ENCODE results near the gene SLC29A3.

Gene SLC29A3

GRCh38 chr10:71283876-71284275 is 35.2 kb upstream of the SLC29A3 start:
- no peak overlapping the region for H3K4me3 ChIP-seq (ENCODE audit: low read depth, low read length)
- TF ChIP-seq CTCF (IDR thresholded peaks at IDR 0.05; ENCODE audit: insufficient read depth, low read length, missing control alignments) = no peak
- ChIA-PET CTCF (interaction anchor here (1.0 to 11.3 kb wide), 12 partner anchors 9 to 393 kb away, joined by 3 to 152 read pairs (median 8); no protein-coding TSS in a partner anchor), POLR2A (interaction anchor here (1.1 kb wide), 1 partner anchor 361 kb away, joined by 6 read pairs; no protein-coding TSS in a partner anchor)
- DNase-seq (ENCODE audit: low read depth, low spot score) = no peak

GRCh38 chr10:71284544-71285179 is 34.4 kb upstream of the SLC29A3 start:
- CTCF ChIA-PET = interaction anchor here (0.7 to 11.3 kb wide), 30 partner anchors 9 to 394 kb away, joined by 3 to 152 read pairs (median 4); partner anchors contain the start of gene UNC5B
- no peak for TF ChIP-seq CTCF (IDR thresholded peaks at IDR 0.05; ENCODE audit: insufficient read depth, low read length, missing control alignments)
- POLR2A ChIA-PET = interaction anchor here (1.1 kb wide), 1 partner anchor 362 kb away, joined by 6 read pairs; no protein-coding TSS in a partner anchor
- no peak overlapping the region for H3K4me3 ChIP-seq (ENCODE audit: low read depth, low read length)
- DNase-seq (ENCODE audit: low read depth, low spot score) = no peak

- no peak for DNase-seq (ENCODE audit: low read depth, low spot score)
- H3K4me3 ChIP-seq (ENCODE audit: low read depth, low read length) = no peak overlapping the region
- POLR2A ChIA-PET = no interaction called here
- TF ChIP-seq CTCF (IDR thresholded peaks at IDR 0.05; ENCODE audit: insufficient read depth, low read length, missing control alignments) = peak; percentile 77
- CTCF ChIA-PET = interaction anchor here (0.7 to 11.3 kb wide), 28 partner anchors 8 to 394 kb away, joined by 3 to 152 read pairs (median 4); no protein-coding TSS in a partner anchor
Measured at GRCh38 chr10:71285180-71285545, 33.9 kb upstream of the SLC29A3 start.

- H3K4me3 ChIP-seq (ENCODE audit: low read depth, low read length) = no peak overlapping the region
- no peak for TF ChIP-seq CTCF (IDR thresholded peaks at IDR 0.05; ENCODE audit: insufficient read depth, low read length, missing control alignments)
- CTCF ChIA-PET = interaction anchor here (0.8 to 11.3 kb wide), 19 partner anchors 7 to 383 kb away, joined by 3 to 152 read pairs (median 5); no protein-coding TSS in a partner anchor
- DNase-seq (ENCODE audit: low read depth, low spot score) = no peak
- POLR2A ChIA-PET = no interaction called here
Measured at GRCh38 chr10:71285986-71286385, 33.1 kb upstream of the SLC29A3 start.

- CTCF ChIA-PET = interaction anchor here (0.9 to 11.3 kb wide), 10 partner anchors 8 to 383 kb away, joined by 3 to 152 read pairs (median 6); no protein-coding TSS in a partner anchor
- H3K4me3 ChIP-seq (ENCODE audit: low read depth, low read length) = no peak overlapping the region
- no peak for TF ChIP-seq CTCF (IDR thresholded peaks at IDR 0.05; ENCODE audit: insufficient read depth, low read length, missing control alignments)
- no peak for DNase-seq (ENCODE audit: low read depth, low spot score)
- POLR2A ChIA-PET = no interaction called here
Measured at GRCh38 chr10:71286521-71287294, 32.4 kb upstream of the SLC29A3 start.

- H3K4me3 ChIP-seq (ENCODE audit: low read depth, low read length) = no peak overlapping the region
- TF ChIP-seq CTCF (IDR thresholded peaks at IDR 0.05; ENCODE audit: insufficient read depth, low read length, missing control alignments) = no peak
- POLR2A ChIA-PET = no interaction called here
- CTCF ChIA-PET = interaction anchor here (1.4 to 11.3 kb wide), 5 partner anchors 19 to 384 kb away, joined by 3 to 152 read pairs (median 46); no protein-coding TSS in a partner anchor
- no peak for DNase-seq (ENCODE audit: low read depth, low spot score)
Measured at GRCh38 chr10:71287456-71287855, 31.6 kb upstream of the SLC29A3 start.

Data from AG04449 (cell line).